ENCODE measurements around the gene INPP1. TPM values are rescaled to one million over a fixed set of nuclear protein-coding genes. Genes with fewer than 3 reads are reported as not detected.

The INPP1 gene
- total RNA-seq, 1 donor from 2014 or later, result 7.9 TPM

GRCh38 chr2:190318931-190319554, 24.3 kb upstream of the INPP1 start:
- no peak for TF ChIP-seq CTCF (IDR thresholded peaks at IDR 0.05; ENCODE audit: insufficient read depth, low read length, severe bottlenecking)
- DNase-seq (ENCODE audit: low read depth) (peak; percentile 21), FAIRE-seq (no peak)
- H3K4me3 ChIP-seq (ENCODE audit: low read depth, low read length), result peak overlapping the region; percentile 69
- H3K36me3 ChIP-seq (ENCODE audit: control insufficient read depth, insufficient read depth, low read length), result no peaks in the 10 kb centered on the region
- H3K27me3 ChIP-seq (ENCODE audit: control insufficient read depth, insufficient read depth, low read length), result no peaks in the 10 kb centered on the region

GRCh38 chr2:190319555-190320498, 23.6 kb upstream of the INPP1 start, which contains the start of gene HIBCH:
TSS of gene HIBCH (minus strand) at chr2:190319826. CDS start at chr2:190319750, 76 bp downstream.
- peak; percentile 88 for TF ChIP-seq CTCF (IDR thresholded peaks at IDR 0.05; ENCODE audit: insufficient read depth, low read length, severe bottlenecking)
- Histone ChIP-seq H3K4me3 (ENCODE audit: low read depth, low read length) (peak within 1 kb of the TSS; percentile 69), H3K36me3 (ENCODE audit: control insufficient read depth, insufficient read depth, low read length) (no peaks in the 10 kb centered on the region), H3K27me3 (ENCODE audit: control insufficient read depth, insufficient read depth, low read length) (no peaks in the 10 kb centered on the region)
- peak; percentile 98 for DNase-seq (ENCODE audit: low read depth)
- peak; percentile 95 for FAIRE-seq

- DNase-seq (ENCODE audit: low read depth) (no peak), FAIRE-seq (peak; percentile 70)
- Histone ChIP-seq H3K36me3 (ENCODE audit: control insufficient read depth, insufficient read depth, low read length) (no peaks in the 10 kb centered on the region), H3K4me3 (ENCODE audit: low read depth, low read length) (no peak overlapping the region), H3K27me3 (ENCODE audit: control insufficient read depth, insufficient read depth, low read length) (no peaks in the 10 kb centered on the region)
- TF ChIP-seq CTCF (IDR thresholded peaks at IDR 0.05; ENCODE audit: insufficient read depth, low read length, severe bottlenecking), result no peak
Measured at GRCh38 chr2:190320696-190321095, 22.7 kb upstream of the INPP1 start.

- H3K4me3 ChIP-seq (ENCODE audit: low read depth, low read length), result no peak overlapping the region
- DNase-seq (ENCODE audit: low read depth) (no peak), FAIRE-seq (no peak)
- TF ChIP-seq CTCF (IDR thresholded peaks at IDR 0.05; ENCODE audit: insufficient read depth, low read length, severe bottlenecking), result no peak
- H3K27me3 ChIP-seq (ENCODE audit: control insufficient read depth, insufficient read depth, low read length), result no peaks in the 10 kb centered on the region
- no peaks in the 10 kb centered on the region for H3K36me3 ChIP-seq (ENCODE audit: control insufficient read depth, insufficient read depth, low read length)
Measured at GRCh38 chr2:190323406-190323805, 20.0 kb upstream of the INPP1 start.

GRCh38 chr2:190325588-190325987, 17.8 kb upstream of the INPP1 start:
- no peak for TF ChIP-seq CTCF (IDR thresholded peaks at IDR 0.05; ENCODE audit: insufficient read depth, low read length, severe bottlenecking)
- no peak for FAIRE-seq

More at GRCh38 chr2:190325588-190325987, 17.8 kb upstream of the INPP1 start:
- DNase-seq (ENCODE audit: low read depth), result no peak
- Histone ChIP-seq H3K4me3 (ENCODE audit: low read depth, low read length) (no peak overlapping the region), H3K27me3 (ENCODE audit: control insufficient read depth, insufficient read depth, low read length) (no peaks in the 10 kb centered on the region), H3K36me3 (ENCODE audit: control insufficient read depth, insufficient read depth, low read length) (no peaks in the 10 kb centered on the region)
